Activated naive CD4-positive, alpha-beta T cell treated with anti-CD3 and anti-CD28 coated beads for 36 hours (primary cell): ENCODE measurements around the gene ARPC4. TPM values are rescaled to one million over a fixed set of nuclear protein-coding genes. Genes with fewer than 3 reads are reported as not detected.

Experiments
- CTCF ChIA-PET: fragments of 350-600 bp; sonication (Branson Sonifier 250); formaldehyde crosslinking; loops from one replicate; lab custom pipeline; 2021; ENCODE audit warnings: antibody characterized with exemption; lab: Charles Lee
- DNase-seq: peaks from one replicate; pipeline ENCODE4 v3.0.0-alpha.2; 2020
- H3K27ac Mint-ChIP-seq: one replicate; pipeline ENCODE4 v1.8.0; 2021; ENCODE audit warnings: mild to moderate bottlenecking, mixed read lengths
- H3K27me3 Mint-ChIP-seq: one replicate; pipeline ENCODE4 v1.8.0; 2021; ENCODE audit warnings: low read depth, mixed read lengths
- H3K36me3 Mint-ChIP-seq: one replicate; pipeline ENCODE4 v1.8.0; 2021; ENCODE audit warnings: low read depth, mixed read lengths
- H3K4me1 Mint-ChIP-seq: one replicate; pipeline ENCODE4 v1.8.0; 2021; ENCODE audit warnings: low read depth, mixed read lengths
- H3K4me3 Mint-ChIP-seq: one replicate; pipeline ENCODE4 v1.8.0; 2021; ENCODE audit warnings: mild to moderate bottlenecking, moderate library complexity, mixed read lengths
- H3K9me3 Mint-ChIP-seq: one replicate; pipeline ENCODE4 v1.8.0; 2021; ENCODE audit warnings: mixed read lengths
- intact Hi-C: fragments of 100-400 bp; cut with micrococcal nuclease; formaldehyde crosslinking; loops from one replicate; pipeline ENCODE4 v1.15.1; 2023
- total RNA-seq, 2 experiments: library from RNA; stranded (reverse); gene quantifications; one replicate each; pipeline ENCODE4 v1.2.3, GENCODE V29; 2021

ARPC4 gene
- total RNA-seq, 2 experiments from 2014 or later = 141 to 144 TPM

- Mint-ChIP-seq H3K4me3 (peak overlapping the region; percentile 47), H3K27ac (peak overlapping the region; percentile 5), H3K36me3 (peaks cover 21% of the 10 kb centered on the region), H3K9me3 (no peaks in the 10 kb centered on the region), H3K4me1 (peaks cover 32% of the 10 kb centered on the region), H3K27me3 (no peaks in the 10 kb centered on the region)
- CTCF ChIA-PET = no interaction called here
- DNase-seq = no peak
- intact Hi-C loops = no loop called here
These were observed 18.0 kb downstream of the ARPC4 start for GRCh38 chr3:9810846-9811245.

- no peak for DNase-seq
- no peak overlapping the region for H3K27ac Mint-ChIP-seq
- H3K9me3 Mint-ChIP-seq = no peaks in the 10 kb centered on the region
- H3K36me3 Mint-ChIP-seq = peaks cover 18% of the 10 kb centered on the region
- CTCF ChIA-PET = interaction anchor here (1.3 kb wide), 1 partner anchor 118 kb away, joined by 3 read pairs; no protein-coding TSS in a partner anchor
- H3K4me1 Mint-ChIP-seq = peaks cover 27% of the 10 kb centered on the region
- no peaks in the 10 kb centered on the region for H3K27me3 Mint-ChIP-seq
- intact Hi-C loops = no loop called here
- no peak overlapping the region for H3K4me3 Mint-ChIP-seq
These were observed 20.1 kb downstream of the ARPC4 start for GRCh38 chr3:9812870-9813483.

- H3K9me3 Mint-ChIP-seq = no peaks in the 10 kb centered on the region
- no peaks in the 10 kb centered on the region for H3K27me3 Mint-ChIP-seq
- H3K4me3 Mint-ChIP-seq = no peak overlapping the region
- peaks cover 11% of the 10 kb centered on the region for H3K36me3 Mint-ChIP-seq
- CTCF ChIA-PET = no interaction called here
- H3K27ac Mint-ChIP-seq = no peak overlapping the region
- intact Hi-C loops = no loop called here
- DNase-seq = no peak
- peaks cover 4% of the 10 kb centered on the region for H3K4me1 Mint-ChIP-seq
These were observed 23.1 kb downstream of the ARPC4 start for GRCh38 chr3:9815986-9816385.

- CTCF ChIA-PET = no interaction called here
- no peak overlapping the region for H3K27ac Mint-ChIP-seq
- intact Hi-C loops = no loop called here
- H3K36me3 Mint-ChIP-seq = peaks cover 8% of the 10 kb centered on the region
- no peaks in the 10 kb centered on the region for H3K27me3 Mint-ChIP-seq
- no peaks in the 10 kb centered on the region for H3K4me1 Mint-ChIP-seq
- no peaks in the 10 kb centered on the region for H3K9me3 Mint-ChIP-seq
- no peak overlapping the region for H3K4me3 Mint-ChIP-seq
- DNase-seq = no peak
These were observed 24.6 kb downstream of the ARPC4 start for GRCh38 chr3:9817436-9817835.

GRCh38 chr3:9818666-9819335 is 25.9 kb downstream of the ARPC4 start:
- H3K9me3 Mint-ChIP-seq = no peaks in the 10 kb centered on the region
- no peaks in the 10 kb centered on the region for H3K27me3 Mint-ChIP-seq
- peaks cover 4% of the 10 kb centered on the region for H3K36me3 Mint-ChIP-seq
- CTCF ChIA-PET = interaction anchor here (0.6 to 1.5 kb wide), 3 partner anchors 11 to 131 kb away, joined by 3 to 5 read pairs (median 4); no protein-coding TSS in a partner anchor
- no peak for DNase-seq
- H3K4me3 Mint-ChIP-seq = no peak overlapping the region
- intact Hi-C loops = no loop called here
- H3K27ac Mint-ChIP-seq = no peak overlapping the region
- no peaks in the 10 kb centered on the region for H3K4me1 Mint-ChIP-seq

- CTCF ChIA-PET = interaction anchor here (1.4 to 1.5 kb wide), 2 partner anchors 11 to 13 kb away, joined by 3 to 4 read pairs; no protein-coding TSS in a partner anchor
- H3K27ac Mint-ChIP-seq = no peak overlapping the region
- no peaks in the 10 kb centered on the region for H3K4me1 Mint-ChIP-seq
- H3K4me3 Mint-ChIP-seq = no peak overlapping the region
- intact Hi-C loops = no loop called here
- peaks cover 4% of the 10 kb centered on the region for H3K36me3 Mint-ChIP-seq
- no peak for DNase-seq
- no peaks in the 10 kb centered on the region for H3K27me3 Mint-ChIP-seq
- no peaks in the 10 kb centered on the region for H3K9me3 Mint-ChIP-seq
These were observed 27.7 kb downstream of the ARPC4 start for GRCh38 chr3:9820543-9820942.

- CTCF ChIA-PET = interaction anchor here (1.0 to 1.4 kb wide), 3 partner anchors 12 to 155 kb away, joined by 3 read pairs; no protein-coding TSS in a partner anchor
- Mint-ChIP-seq H3K36me3 (peaks cover 4% of the 10 kb centered on the region), H3K4me3 (no peak overlapping the region), H3K27ac (no peak overlapping the region), H3K27me3 (no peaks in the 10 kb centered on the region), H3K9me3 (no peaks in the 10 kb centered on the region), H3K4me1 (no peaks in the 10 kb centered on the region)
- DNase-seq = no peak
- intact Hi-C loops = no loop called here
These were observed 28.1 kb downstream of the ARPC4 start for GRCh38 chr3:9820946-9821345.

DNA sequence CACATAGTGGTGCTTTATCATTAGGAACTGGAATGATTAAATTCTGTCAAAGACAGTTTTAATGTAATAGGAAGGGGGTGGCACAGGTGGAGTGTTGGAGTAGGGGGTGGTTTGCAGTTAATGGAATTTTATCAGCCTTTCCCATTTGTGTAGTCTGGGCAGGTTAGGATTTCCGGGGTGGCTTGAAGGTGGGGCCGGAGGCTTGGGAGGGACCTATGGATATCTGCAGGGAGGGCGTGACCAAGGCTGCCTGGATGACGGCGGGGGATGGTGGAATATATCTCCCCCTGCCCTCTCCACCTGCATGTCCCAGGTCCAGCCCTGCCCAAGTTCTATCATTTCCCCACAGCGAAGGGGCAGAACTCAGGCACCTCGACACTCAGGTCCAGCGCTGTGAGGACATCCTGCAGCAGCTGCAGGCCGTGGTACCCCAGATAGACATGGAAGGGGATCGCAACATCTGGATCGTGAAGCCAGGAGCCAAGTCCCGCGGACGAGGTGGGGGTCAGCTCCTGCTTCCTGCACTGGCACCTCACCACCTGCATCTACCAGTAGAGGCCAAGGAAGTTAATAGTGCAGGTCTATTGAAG is 32.7 kb downstream of the ARPC4 start:
- Mint-ChIP-seq H3K36me3 (peaks cover 9% of the 10 kb centered on the region), H3K9me3 (no peaks in the 10 kb centered on the region), H3K27ac (no peak overlapping the region), H3K4me1 (peaks cover 2% of the 10 kb centered on the region), H3K4me3 (no peak overlapping the region), H3K27me3 (no peaks in the 10 kb centered on the region)
- intact Hi-C loops = no loop called here
- no peak for DNase-seq
- CTCF ChIA-PET = interaction anchor here (0.7 kb wide), 1 partner anchor 107 kb away, joined by 3 read pairs; no protein-coding TSS in a partner anchor

DNA sequence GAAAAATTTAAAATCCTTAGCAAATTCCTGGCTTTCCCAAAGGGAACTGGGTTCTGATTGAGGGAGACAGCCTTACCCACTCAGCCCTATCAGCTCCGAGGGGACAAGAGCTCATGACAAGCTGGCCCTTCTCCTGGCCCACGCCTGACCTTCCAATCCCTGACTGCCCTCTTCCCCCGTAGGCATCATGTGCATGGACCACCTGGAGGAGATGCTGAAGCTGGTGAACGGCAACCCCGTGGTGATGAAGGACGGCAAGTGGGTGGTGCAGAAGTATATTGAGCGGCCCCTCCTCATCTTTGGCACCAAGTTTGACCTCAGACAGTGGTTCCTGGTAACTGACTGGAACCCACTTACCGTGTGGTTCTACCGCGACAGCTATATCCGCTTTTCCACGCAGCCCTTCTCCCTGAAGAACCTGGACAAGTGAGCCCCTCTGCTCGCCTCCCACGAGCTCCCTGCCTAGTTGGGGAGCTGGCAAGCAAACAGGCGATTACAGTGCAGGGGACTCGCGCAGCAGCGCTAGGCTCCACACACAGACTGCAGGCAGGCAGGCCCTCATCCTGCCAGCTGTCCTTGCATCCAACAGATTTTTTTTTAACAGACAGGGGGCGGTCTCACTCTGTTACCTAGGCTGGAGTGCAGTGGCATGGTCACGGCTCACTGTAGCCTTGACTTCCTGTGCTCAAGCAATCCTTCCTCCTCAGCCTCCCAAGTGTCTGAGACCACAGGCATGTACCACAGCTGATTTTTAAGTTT is 34.1 kb downstream of the ARPC4 start:
- CTCF ChIA-PET = interaction anchor here (0.8 to 1.4 kb wide), 5 partner anchors 19 to 105 kb away, joined by 3 to 6 read pairs (median 4); partner anchors contain the start of gene CIDEC
- no peak overlapping the region for H3K4me3 Mint-ChIP-seq
- no peak overlapping the region for H3K27ac Mint-ChIP-seq
- no peaks in the 10 kb centered on the region for H3K9me3 Mint-ChIP-seq
- H3K27me3 Mint-ChIP-seq = no peaks in the 10 kb centered on the region
- intact Hi-C loops = no loop called here
- peaks cover 14% of the 10 kb centered on the region for H3K36me3 Mint-ChIP-seq
- peak; percentile 48 for DNase-seq
- peaks cover 9% of the 10 kb centered on the region for H3K4me1 Mint-ChIP-seq

GRCh38 chr3:9828801-9829755 is 36.2 kb downstream of the ARPC4 start:
- H3K9me3 Mint-ChIP-seq = no peaks in the 10 kb centered on the region
- DNase-seq = no peak
- peaks cover 9% of the 10 kb centered on the region for H3K4me1 Mint-ChIP-seq
- peaks cover 15% of the 10 kb centered on the region for H3K36me3 Mint-ChIP-seq
- no peak overlapping the region for H3K27ac Mint-ChIP-seq
- no peaks in the 10 kb centered on the region for H3K27me3 Mint-ChIP-seq
- no peak overlapping the region for H3K4me3 Mint-ChIP-seq
- intact Hi-C loops = no loop called here
- CTCF ChIA-PET = no interaction called here

GRCh38 chr3:9831253-9831652 is 38.4 kb downstream of the ARPC4 start:
- no peaks in the 10 kb centered on the region for H3K9me3 Mint-ChIP-seq
- peaks cover 23% of the 10 kb centered on the region for H3K36me3 Mint-ChIP-seq
- H3K4me3 Mint-ChIP-seq = no peak overlapping the region
- peaks cover 9% of the 10 kb centered on the region for H3K4me1 Mint-ChIP-seq
- DNase-seq = no peak
- no peaks in the 10 kb centered on the region for H3K27me3 Mint-ChIP-seq
- CTCF ChIA-PET = interaction anchor here (0.6 to 1.2 kb wide), 4 partner anchors 12 to 312 kb away, joined by 3 read pairs; partner anchors contain the start of gene RPUSD3
- H3K27ac Mint-ChIP-seq = no peak overlapping the region
- intact Hi-C loops = no loop called here
